HepG2 (cell line): ENCODE measurements around the gene HES1. TPM values are rescaled to one million over a fixed set of nuclear protein-coding genes. Genes with fewer than 3 reads are reported as not detected.
A peak's percentile ranks its signal among the peaks of the same experiment; 100 is the strongest.

Source experiments
- ARID2 ChIP-seq: sonication (generic); formaldehyde crosslinking; IDR thresholded peaks from 2 replicates; pipeline ENCODE4 v1.8.1; 2022; ENCODE audit warnings: mild to moderate bottlenecking, missing genetic modification reagents, borderline replicate concordance
- ATF4 ChIP-seq, 2 experiments: fragments of 450-650 bp in 1 of 2; sonication (generic) in 1 of 2; formaldehyde crosslinking; IDR thresholded peaks; 2 replicates each; pipeline versions ENCODE4 v1.5.0 to v1.8.0; 2020 to 2022; ENCODE audit warnings: mild to moderate bottlenecking in 1 of 2, missing genetic modification reagents in 1 of 2
- BRCA1 ChIP-seq: sonication (generic); formaldehyde crosslinking; IDR thresholded peaks from 2 replicates; pipeline ENCODE4 v1.4.0; 2020; ENCODE audit warnings: missing genetic modification reagents
- BRD4 ChIP-seq: sonication (generic); formaldehyde crosslinking; IDR thresholded peaks from 2 replicates; pipeline ENCODE4 v1.4.0; 2020; ENCODE audit warnings: missing genetic modification reagents
- CCAR2 ChIP-seq: fragments of 200-400 bp; formaldehyde crosslinking; optimal IDR thresholded peaks from 2 replicates; pipeline ENCODE3; 2018; ENCODE audit warnings: low read depth, mild to moderate bottlenecking, low read length, moderate library complexity
- CCDC6 ChIP-seq: sonication (generic); formaldehyde crosslinking; IDR thresholded peaks from 2 replicates; pipeline ENCODE4 v1.8.1; 2022; ENCODE audit warnings: mild to moderate bottlenecking, missing genetic modification reagents, moderate library complexity
- DR1 ChIP-seq: sonication (generic); formaldehyde crosslinking; IDR thresholded peaks from 2 replicates; pipeline ENCODE4 v1.8.0; 2021; ENCODE audit warnings: mild to moderate bottlenecking, missing genetic modification reagents, inconsistent platforms
- ETV5 ChIP-seq: IDR thresholded peaks from 2 replicates; pipeline ENCODE4 v1.6.1; 2018; ENCODE audit warnings: missing biosample characterization, missing genetic modification reagents, inconsistent platforms, borderline replicate concordance
- ETV6 ChIP-seq: sonication (generic); formaldehyde crosslinking; conservative IDR thresholded peaks from 2 replicates; pipeline ENCODE4 v1.4.0; 2020; ENCODE audit warnings: missing genetic modification reagents
- FLYWCH1 ChIP-seq: sonication (generic); formaldehyde crosslinking; IDR thresholded peaks from 2 replicates; pipeline ENCODE4 v1.8.1; 2023; ENCODE audit warnings: mild to moderate bottlenecking, missing genetic modification reagents
- HNF4A ChIP-seq: sonication (generic); formaldehyde crosslinking; IDR thresholded peaks from 2 replicates; pipeline ENCODE4 v1.4.0; 2020; ENCODE audit warnings: missing genetic modification reagents
- KLF12 ChIP-seq: sonication (generic); formaldehyde crosslinking; IDR thresholded peaks from 2 replicates; pipeline ENCODE4 v1.4.0; 2020; ENCODE audit warnings: missing genetic modification reagents, borderline replicate concordance
- MBNL3 ChIP-seq: fragments of 250-450 bp; sonication (Bioruptor Pico); conservative IDR thresholded peaks from 2 replicates; pipeline ENCODE4 v1.8.0; 2022; ENCODE audit warnings: mild to moderate bottlenecking, inconsistent platforms
- MIXL1 ChIP-seq: IDR thresholded peaks from 2 replicates; pipeline ENCODE4 v1.6.1; 2016
- RBAK ChIP-seq: sonication (generic); formaldehyde crosslinking; IDR thresholded peaks from 2 replicates; pipeline ENCODE4 v1.5.1; 2020; ENCODE audit warnings: mild to moderate bottlenecking, missing genetic modification reagents
- SALL2 ChIP-seq: sonication (generic); formaldehyde crosslinking; IDR thresholded peaks from 2 replicates; pipeline ENCODE4 v1.8.1; 2023; ENCODE audit warnings: mild to moderate bottlenecking, missing genetic modification reagents, inconsistent platforms
- TBX2 ChIP-seq: sonication (generic); formaldehyde crosslinking; IDR thresholded peaks from 2 replicates; pipeline ENCODE4 v1.5.0; 2020; ENCODE audit warnings: missing genetic modification reagents, mild to moderate bottlenecking, borderline replicate concordance
- ZBTB25 ChIP-seq: IDR thresholded peaks from 2 replicates; pipeline ENCODE4 v1.6.1; 2018; ENCODE audit warnings: missing genetic modification reagents
- ZNF138 ChIP-seq: sonication (generic); formaldehyde crosslinking; IDR thresholded peaks from 2 replicates; pipeline ENCODE4 v1.5.0; 2020; ENCODE audit warnings: mild to moderate bottlenecking, low read depth, missing genetic modification reagents
- ZNF557 ChIP-seq: sonication (generic); formaldehyde crosslinking; IDR thresholded peaks from 2 replicates; pipeline ENCODE4 v1.4.0; 2020; ENCODE audit warnings: missing genetic modification reagents
- ZNF614 ChIP-seq: IDR thresholded peaks from 2 replicates; pipeline ENCODE4 v1.6.1; 2018; ENCODE audit warnings: missing biosample characterization, missing genetic modification reagents, inconsistent platforms, borderline replicate concordance
- ZNF619 ChIP-seq: sonication (generic); formaldehyde crosslinking; IDR thresholded peaks from 2 replicates; pipeline ENCODE4 v1.4.0; 2020; ENCODE audit warnings: mild to moderate bottlenecking, missing genetic modification reagents
- ZNF710 ChIP-seq: sonication (generic); formaldehyde crosslinking; IDR thresholded peaks from 2 replicates; pipeline ENCODE4 v1.5.0; 2020; ENCODE audit warnings: mild to moderate bottlenecking, missing genetic modification reagents, borderline replicate concordance
- ZNF816 ChIP-seq: sonication (generic); formaldehyde crosslinking; IDR thresholded peaks from 2 replicates; pipeline ENCODE4 v1.8.0; 2022; ENCODE audit warnings: missing genetic modification reagents, mild to moderate bottlenecking, borderline replicate concordance
- polyA plus RNA-seq, 8 experiments: library from polyadenylated mRNA; depleted of rRNA in 3 of 8; stranded (reverse) in 7 of 8; unstranded in 1 of 8; fragments of >200 nt; fragmentation: Illumina TruSeq in 4 of 8; extraction: Trizol in 4 of 8; gene quantifications; 2 replicates each; pipeline versions ENCODE4 v1.2.1 to v1.2.3, GENCODE V29; 2011 to 2016; ENCODE audit warnings: low read depth in 4 of 8, missing spikeins in 1 of 8, mixed read lengths in 1 of 8; ENCODE audit not compliant: insufficient read depth in 1 of 8
- total RNA-seq, 5 experiments: library from RNA; depleted of rRNA; stranded (reverse); fragments of >200 nt; fragmentation: Illumina TruSeq; extraction: Trizol; gene quantifications; 2 replicates each; pipeline ENCODE4 v1.2.3, GENCODE V29; 2016; ENCODE audit warnings: low read depth in 1 of 5

Gene HES1
- total and polyA plus RNA-seq, 2 of the 13 experiments (the other 11 are each of a cell fraction or from before 2014, with no cell fraction given): 15.4 to 19.8 TPM

GRCh38 chr3:194130807-194131589 is 5.0 kb upstream of the HES1 start (continued):
- TF ChIP-seq ZNF710 (CRISPR knock-in tag) (peak; percentile 56; the same call in 1 of the 2 replicates), ETV5 (CRISPR knock-in tag) (peak; percentile 95), ZBTB25 (CRISPR knock-in tag) (0 out of 2 replicates have a peak, but pooled peaks have one; percentile 57), BRCA1 (CRISPR knock-in tag) (no peak), RBAK (CRISPR knock-in tag) (no peak), ZNF557 (CRISPR knock-in tag) (no peak), MBNL3 (CRISPR knock-in tag) (no peak), BRD4 (no peak), CCAR2 (peak; percentile 32), ZNF138 (CRISPR knock-in tag) (no peak), SALL2 (no peak), TBX2 (CRISPR knock-in tag) (peak; percentile 47), MIXL1 (CRISPR knock-in tag) (peak; percentile 49; the same call in 1 of the 2 replicates), DR1 (CRISPR knock-in tag) (no peak), HNF4A (CRISPR knock-in tag) (peak; percentile 44), ZNF614 (CRISPR knock-in tag) (peak; percentile 26; the same call in 1 of the 2 replicates), KLF12 (CRISPR knock-in tag) (0 out of 2 replicates have a peak, but pooled peaks have one; percentile 54), ATF4 (CRISPR knock-in tag; IDR thresholded peaks at IDR 0.05) (no peak), ETV6 (CRISPR knock-in tag) (no peak), CCDC6 (peak; percentile 81; the same call in 1 of the 2 replicates), ARID2 (no peak), ZNF816 (CRISPR knock-in tag) (no peak), ZNF619 (no peak), FLYWCH1 (CRISPR knock-in tag) (no peak)
